Body of pancreas (tissue), 4 donors: ENCODE results near the gene PCSK5. TPM values are rescaled to one million over a fixed set of nuclear protein-coding genes. Genes with fewer than 3 reads are reported as not detected.

ENCODE experiments used
- ATAC-seq: fragments of 150-250 bp; one replicate; pipeline ENCODE4 v1.9.1; 2016
- DNase-seq, 4 donors: peaks; one replicate each; pipeline ENCODE4 v3.0.0-alpha.2; 2019
- H3K27ac ChIP-seq, 4 donors: fragments of 200-600 bp; sonication (generic); 1 replicate in 3 of 4; 2 replicates in 1 of 4; pipeline versions ENCODE4 v1.5.1 to v1.6.1; 2016 to 2019; ENCODE audit warnings: mild to moderate bottlenecking in 1 of 4, mixed read lengths in 1 of 4, moderate library complexity in 1 of 4
- H3K27me3 ChIP-seq, 2 donors: fragments of 200-600 bp; sonication (generic); one replicate each; pipeline ENCODE4 v1.6.0; 2016; ENCODE audit warnings: mild to moderate bottlenecking in 1 of 2
- H3K36me3 ChIP-seq, 2 donors: fragments of 200-600 bp; sonication (generic); replicated peaks in 1 of 2; 2 replicates each; pipeline ENCODE4 v1.5.1; 2016; ENCODE audit warnings: low read depth in 2 of 2; ENCODE audit not compliant: insufficient read depth in 1 of 2
- H3K4me1 ChIP-seq: fragments of 200-600 bp; sonication (generic); one replicate; pipeline ENCODE4 v1.6.0; 2016
- H3K4me3 ChIP-seq, 2 donors: fragments of 200-600 bp; sonication (generic); 1 replicate in 1 of 2; 2 replicates in 1 of 2; pipeline ENCODE4 v1.5.1; 2016 to 2019
- H3K9me3 ChIP-seq, 3 donors: fragments of 200-600 bp; sonication (generic); 1 replicate in 2 of 3; 2 replicates in 1 of 3; pipeline ENCODE4 v1.5.1; 2016
- CTCF ChIP-seq, 7 experiments: fragments of 450-650 bp in 4 of 7; fragments of 200-600 bp in 3 of 7; sonication (generic) in 3 of 7; IDR thresholded peaks; one replicate each; pipeline ENCODE4 v1.5.1; 2016 to 2019; ENCODE audit warnings: antibody characterized with exemption in 7 of 7
- POLR2A ChIP-seq, 3 donors: fragments of 450-650 bp; IDR thresholded peaks; one replicate each; pipeline ENCODE4 v1.6.1; 2016; ENCODE audit warnings: antibody characterized with exemption in 3 of 3, mild to moderate bottlenecking in 2 of 3
- WGBS, 2 donors: methylation state at CpG; one replicate each; pipeline ENCODE4 v1.1.5; 2017; 5-methylcytosine and 5-hydroxymethylcytosine counted together
- intact Hi-C: fragments of 100-400 bp; cut with DNase I; formaldehyde crosslinking; loops from one replicate; pipeline ENCODE4 v1.15.1; 2023
- total RNA-seq, 2 donors: library from RNA; depleted of rRNA; stranded (reverse); fragments of >200 nt; gene quantifications; one replicate each; pipeline ENCODE4 v1.1.0, GENCODE V29; 2016

PCSK5 gene
- total RNA-seq, 2 donors from 2014 or later = 11.2 to 12.2 TPM

GRCh38 chr9:76027416-76027815, 136.9 kb downstream of the PCSK5 start:
- TF ChIP-seq POLR2A (IDR thresholded peaks at IDR 0.05) (no peak), CTCF (IDR thresholded peaks at IDR 0.05) (no peak)
- intact Hi-C loops = no loop called here
- Histone ChIP-seq H3K27ac (no peak overlapping the region), H3K4me3 (no peak overlapping the region), H3K27me3 (no peaks in the 10 kb centered on the region), H3K36me3 (no peaks in the 10 kb centered on the region), H3K4me1 (no peaks in the 10 kb centered on the region), H3K9me3 (no peaks in the 10 kb centered on the region)
- 73 to 87% methylated on average over 5 of the region's 5 CpGs for WGBS, 2 donors
- DNase-seq = no peak
- no peak for ATAC-seq

GRCh38 chr9:76027861-76028260, 137.4 kb downstream of the PCSK5 start:
- no peak for ATAC-seq

GRCh38 chr9:76032038-76032796, 141.7 kb downstream of the PCSK5 start:
- WGBS, 2 donors = 89 to 92% methylated on average over 6 of the region's 6 CpGs
- no peaks in the 10 kb centered on the region for H3K36me3 ChIP-seq
- intact Hi-C loops = no loop called here
- DNase-seq (no peak), ATAC-seq (no peak)
- H3K27me3 ChIP-seq = no peaks in the 10 kb centered on the region
- H3K9me3 ChIP-seq = no peaks in the 10 kb centered on the region
- no peak overlapping the region for H3K4me3 ChIP-seq
- TF ChIP-seq POLR2A (IDR thresholded peaks at IDR 0.05) (no peak), CTCF (IDR thresholded peaks at IDR 0.05) (no peak)
- no peaks in the 10 kb centered on the region for H3K4me1 ChIP-seq
- H3K27ac ChIP-seq = no peak overlapping the region

More at GRCh38 chr9:76027861-76028260, 137.4 kb downstream of the PCSK5 start:
- Histone ChIP-seq H3K27ac (no peak overlapping the region), H3K4me3 (no peak overlapping the region), H3K4me1 (no peaks in the 10 kb centered on the region), H3K9me3 (no peaks in the 10 kb centered on the region), H3K36me3 (no peaks in the 10 kb centered on the region), H3K27me3 (no peaks in the 10 kb centered on the region)
- DNase-seq = no peak
- WGBS, 2 donors = 87 to 92% methylated on average over 2 of the region's 2 CpGs
- intact Hi-C loops = no loop called here
- no peak for TF ChIP-seq POLR2A (IDR thresholded peaks at IDR 0.05)
- no peak for TF ChIP-seq CTCF (IDR thresholded peaks at IDR 0.05)

- intact Hi-C loops = no loop called here
These were observed 142.4 kb downstream of the PCSK5 start for GRCh38 chr9:76032797-76033373.

More at GRCh38 chr9:76032797-76033373, 142.4 kb downstream of the PCSK5 start:
- DNase-seq (no peak), ATAC-seq (no peak)
- H3K36me3 ChIP-seq = no peaks in the 10 kb centered on the region
- TF ChIP-seq POLR2A (IDR thresholded peaks at IDR 0.05) (no peak), CTCF (IDR thresholded peaks at IDR 0.05) (no peak)
- no peaks in the 10 kb centered on the region for H3K27me3 ChIP-seq
- H3K4me3 ChIP-seq = no peak overlapping the region
- H3K27ac ChIP-seq = no peak overlapping the region
- no peaks in the 10 kb centered on the region for H3K4me1 ChIP-seq
- H3K9me3 ChIP-seq = no peaks in the 10 kb centered on the region
- 89 to 93% methylated on average over 6 of the region's 6 CpGs for WGBS, 2 donors
